HepG2 (cell line): ENCODE results near the gene TGM1. TPM values are rescaled to one million over a fixed set of nuclear protein-coding genes. Genes with fewer than 3 reads are reported as not detected.

Source experiments
- MXI1 ChIP-seq: IDR thresholded peaks from 3 replicates; pipeline ENCODE4 v1.6.1; 2012; ENCODE audit warnings: low read depth, low read length, inconsistent platforms, borderline replicate concordance
- NFRKB ChIP-seq: fragments of 450-650 bp; IDR thresholded peaks from 2 replicates; pipeline ENCODE4 v1.6.1; 2017
- SOX13 ChIP-seq, 3 experiments: fragments of 450-650 bp in 1 of 3; sonication (generic) in 1 of 3; formaldehyde crosslinking in 1 of 3; IDR thresholded peaks in 2 of 3; conservative IDR thresholded peaks in 1 of 3; 2 replicates each; pipeline versions ENCODE4 v1.5.0 to v1.6.1; 2016 to 2020; ENCODE audit warnings: antibody characterized with exemption in 1 of 3, mild to moderate bottlenecking in 1 of 3, missing compliant biosample characterization in 1 of 3, missing genetic modification reagents in 1 of 3, moderate library complexity in 1 of 3
- SSRP1 ChIP-seq: IDR thresholded peaks from 2 replicates; pipeline ENCODE4 v1.6.1; 2016; ENCODE audit warnings: control low read depth
- TARDBP ChIP-seq: sonication (generic); formaldehyde crosslinking; IDR thresholded peaks from 2 replicates; pipeline ENCODE4 v1.8.0; 2022; ENCODE audit warnings: mild to moderate bottlenecking, missing genetic modification reagents
- TEAD3 ChIP-seq: optimal IDR thresholded peaks from 2 replicates; pipeline ENCODE3; 2016; ENCODE audit warnings: borderline replicate concordance
- ZFP36L1 ChIP-seq: sonication (generic); formaldehyde crosslinking; IDR thresholded peaks from 2 replicates; pipeline ENCODE4 v1.8.0; 2022; ENCODE audit warnings: mild to moderate bottlenecking, missing genetic modification reagents, moderate library complexity
- ZNF3 ChIP-seq: IDR thresholded peaks from 2 replicates; pipeline ENCODE4 v1.7.0; 2017; ENCODE audit warnings: inconsistent platforms
- ZNF550 ChIP-seq: sonication (generic); formaldehyde crosslinking; IDR thresholded peaks from 2 replicates; pipeline ENCODE4 v1.4.0; 2020; ENCODE audit warnings: mild to moderate bottlenecking, missing genetic modification reagents, borderline replicate concordance
- ZNF674 ChIP-seq: sonication (generic); formaldehyde crosslinking; IDR thresholded peaks from 2 replicates; pipeline ENCODE4 v1.5.0; 2020; ENCODE audit warnings: low read depth, mild to moderate bottlenecking, missing genetic modification reagents
- polyA plus RNA-seq, 8 experiments: library from polyadenylated mRNA; depleted of rRNA in 3 of 8; stranded (reverse) in 7 of 8; unstranded in 1 of 8; fragments of >200 nt; fragmentation: Illumina TruSeq in 4 of 8; extraction: Trizol in 4 of 8; gene quantifications; 2 replicates each; pipeline versions ENCODE4 v1.2.1 to v1.2.3, GENCODE V29; 2011 to 2016; ENCODE audit warnings: low read depth in 4 of 8, missing spikeins in 1 of 8, mixed read lengths in 1 of 8; ENCODE audit not compliant: insufficient read depth in 1 of 8
- total RNA-seq, 5 experiments: library from RNA; depleted of rRNA; stranded (reverse); fragments of >200 nt; fragmentation: Illumina TruSeq; extraction: Trizol; gene quantifications; 2 replicates each; pipeline ENCODE4 v1.2.3, GENCODE V29; 2016; ENCODE audit warnings: low read depth in 1 of 5
- TF ChIP-seq, protein P1 (sequence below): sonication (generic); formaldehyde crosslinking; IDR thresholded peaks from 2 replicates; pipeline ENCODE4 v1.4.0; 2020; ENCODE audit warnings: missing genetic modification reagents
- TF ChIP-seq, protein P2 (sequence below): sonication (generic); formaldehyde crosslinking; IDR thresholded peaks from 2 replicates; pipeline ENCODE4 v1.4.0; 2020; ENCODE audit warnings: mild to moderate bottlenecking, missing genetic modification reagents
- TF ChIP-seq, protein P3 (sequence below): IDR thresholded peaks from 2 replicates; pipeline ENCODE4 v1.6.1; 2018; ENCODE audit warnings: missing genetic modification reagents
- TF ChIP-seq, protein P4 (sequence below), 2 experiments: sonication (generic) in 1 of 2; formaldehyde crosslinking in 1 of 2; IDR thresholded peaks; 2 replicates each; pipeline versions ENCODE4 v1.4.0 to v1.6.1; 2018 to 2020; ENCODE audit warnings: missing genetic modification reagents in 2 of 2, borderline replicate concordance in 1 of 2, low read depth in 1 of 2, mild to moderate bottlenecking in 1 of 2, missing biosample characterization in 1 of 2
- TF ChIP-seq, protein P5 (sequence below): sonication (generic); formaldehyde crosslinking; IDR thresholded peaks from 2 replicates; pipeline ENCODE4 v1.4.0; 2020; ENCODE audit warnings: mild to moderate bottlenecking, missing genetic modification reagents

TGM1 gene
- total and polyA plus RNA-seq, 2 of the 13 experiments (the other 11 are each of a cell fraction or from before 2014, with no cell fraction given) = 3.2 to 10.6 TPM

DNA sequence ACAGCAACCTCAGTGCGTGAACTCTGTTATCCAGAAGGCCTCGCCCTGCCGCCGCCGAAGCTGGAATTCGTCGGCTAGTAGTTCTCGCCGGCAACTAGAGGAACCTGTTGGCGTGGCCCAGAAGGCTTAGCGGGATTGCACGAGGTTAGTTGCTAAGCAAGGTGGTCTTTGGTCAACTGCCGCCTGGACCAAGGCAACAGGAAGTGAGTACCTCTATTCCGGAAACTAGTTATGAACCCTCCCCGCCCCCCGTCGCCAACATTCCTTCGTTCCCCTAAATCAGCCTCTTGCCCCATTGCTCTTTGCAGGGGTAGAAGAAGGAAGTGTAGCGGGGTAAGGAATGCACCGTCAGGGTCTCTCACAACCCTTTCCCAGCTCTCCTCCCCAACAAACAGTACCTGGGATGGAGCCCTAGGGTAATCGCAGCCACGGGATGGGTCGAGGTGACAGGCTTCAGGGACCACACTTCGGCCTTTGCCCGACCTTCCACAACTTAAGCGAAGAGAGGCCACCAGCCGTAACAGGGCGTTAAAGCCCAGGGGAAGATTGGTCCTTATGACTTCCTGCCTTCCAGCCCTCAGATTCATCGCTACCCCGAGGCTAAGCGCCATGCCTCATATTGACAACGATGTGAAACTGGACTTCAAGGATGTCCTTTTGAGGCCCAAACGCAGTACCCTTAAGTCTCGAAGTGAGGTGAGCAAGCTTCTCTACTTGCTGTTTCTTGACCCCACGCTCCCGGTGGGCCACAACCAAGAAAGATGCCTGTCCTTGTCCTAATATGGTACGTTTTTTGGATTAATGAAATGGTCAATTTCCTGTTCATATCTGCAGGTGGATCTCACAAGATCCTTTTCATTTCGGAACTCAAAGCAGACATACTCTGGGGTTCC lies 30.1 kb downstream of the TGM1 start, which contains the start of gene GMPR2 (continued):
- TF ChIP-seq, protein P1, sequence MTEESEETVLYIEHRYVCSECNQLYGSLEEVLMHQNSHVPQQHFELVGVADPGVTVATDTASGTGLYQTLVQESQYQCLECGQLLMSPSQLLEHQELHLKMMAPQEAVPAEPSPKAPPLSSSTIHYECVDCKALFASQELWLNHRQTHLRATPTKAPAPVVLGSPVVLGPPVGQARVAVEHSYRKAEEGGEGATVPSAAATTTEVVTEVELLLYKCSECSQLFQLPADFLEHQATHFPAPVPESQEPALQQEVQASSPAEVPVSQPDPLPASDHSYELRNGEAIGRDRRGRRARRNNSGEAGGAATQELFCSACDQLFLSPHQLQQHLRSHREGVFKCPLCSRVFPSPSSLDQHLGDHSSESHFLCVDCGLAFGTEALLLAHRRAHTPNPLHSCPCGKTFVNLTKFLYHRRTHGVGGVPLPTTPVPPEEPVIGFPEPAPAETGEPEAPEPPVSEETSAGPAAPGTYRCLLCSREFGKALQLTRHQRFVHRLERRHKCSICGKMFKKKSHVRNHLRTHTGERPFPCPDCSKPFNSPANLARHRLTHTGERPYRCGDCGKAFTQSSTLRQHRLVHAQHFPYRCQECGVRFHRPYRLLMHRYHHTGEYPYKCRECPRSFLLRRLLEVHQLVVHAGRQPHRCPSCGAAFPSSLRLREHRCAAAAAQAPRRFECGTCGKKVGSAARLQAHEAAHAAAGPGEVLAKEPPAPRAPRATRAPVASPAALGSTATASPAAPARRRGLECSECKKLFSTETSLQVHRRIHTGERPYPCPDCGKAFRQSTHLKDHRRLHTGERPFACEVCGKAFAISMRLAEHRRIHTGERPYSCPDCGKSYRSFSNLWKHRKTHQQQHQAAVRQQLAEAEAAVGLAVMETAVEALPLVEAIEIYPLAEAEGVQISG (CRISPR knock-in tag) = peak; percentile 84
- TF ChIP-seq NFRKB (no peak), ZNF674 (CRISPR knock-in tag) (no peak), ZNF550 (CRISPR knock-in tag) (peak; percentile 79; the same call in 1 of the 2 replicates), TEAD3 (CRISPR knock-in tag) (peak; percentile 82), TARDBP (CRISPR knock-in tag) (peak; percentile 84), MXI1 (peak; percentile 27; the same call in 2 of the 3 replicates), ZFP36L1 (CRISPR knock-in tag) (peak; percentile 89; the same call in 1 of the 2 replicates), SSRP1 (no peak; the same call in 1 of the 2 replicates), ZNF3 (CRISPR knock-in tag) (peak; percentile 32; the same call in 1 of the 2 replicates), SOX13 (IDR thresholded peaks at IDR 0.05) (no peak), SOX13 (CRISPR knock-in tag; conservative IDR thresholded peaks at IDR 0.05 in 1 of 2, IDR thresholded peaks at IDR 0.05 in 1 of 2) (peak in 1 of 2 experiments; percentile 45; a peak in 2 of 4 replicates)
- TF ChIP-seq, protein P2, sequence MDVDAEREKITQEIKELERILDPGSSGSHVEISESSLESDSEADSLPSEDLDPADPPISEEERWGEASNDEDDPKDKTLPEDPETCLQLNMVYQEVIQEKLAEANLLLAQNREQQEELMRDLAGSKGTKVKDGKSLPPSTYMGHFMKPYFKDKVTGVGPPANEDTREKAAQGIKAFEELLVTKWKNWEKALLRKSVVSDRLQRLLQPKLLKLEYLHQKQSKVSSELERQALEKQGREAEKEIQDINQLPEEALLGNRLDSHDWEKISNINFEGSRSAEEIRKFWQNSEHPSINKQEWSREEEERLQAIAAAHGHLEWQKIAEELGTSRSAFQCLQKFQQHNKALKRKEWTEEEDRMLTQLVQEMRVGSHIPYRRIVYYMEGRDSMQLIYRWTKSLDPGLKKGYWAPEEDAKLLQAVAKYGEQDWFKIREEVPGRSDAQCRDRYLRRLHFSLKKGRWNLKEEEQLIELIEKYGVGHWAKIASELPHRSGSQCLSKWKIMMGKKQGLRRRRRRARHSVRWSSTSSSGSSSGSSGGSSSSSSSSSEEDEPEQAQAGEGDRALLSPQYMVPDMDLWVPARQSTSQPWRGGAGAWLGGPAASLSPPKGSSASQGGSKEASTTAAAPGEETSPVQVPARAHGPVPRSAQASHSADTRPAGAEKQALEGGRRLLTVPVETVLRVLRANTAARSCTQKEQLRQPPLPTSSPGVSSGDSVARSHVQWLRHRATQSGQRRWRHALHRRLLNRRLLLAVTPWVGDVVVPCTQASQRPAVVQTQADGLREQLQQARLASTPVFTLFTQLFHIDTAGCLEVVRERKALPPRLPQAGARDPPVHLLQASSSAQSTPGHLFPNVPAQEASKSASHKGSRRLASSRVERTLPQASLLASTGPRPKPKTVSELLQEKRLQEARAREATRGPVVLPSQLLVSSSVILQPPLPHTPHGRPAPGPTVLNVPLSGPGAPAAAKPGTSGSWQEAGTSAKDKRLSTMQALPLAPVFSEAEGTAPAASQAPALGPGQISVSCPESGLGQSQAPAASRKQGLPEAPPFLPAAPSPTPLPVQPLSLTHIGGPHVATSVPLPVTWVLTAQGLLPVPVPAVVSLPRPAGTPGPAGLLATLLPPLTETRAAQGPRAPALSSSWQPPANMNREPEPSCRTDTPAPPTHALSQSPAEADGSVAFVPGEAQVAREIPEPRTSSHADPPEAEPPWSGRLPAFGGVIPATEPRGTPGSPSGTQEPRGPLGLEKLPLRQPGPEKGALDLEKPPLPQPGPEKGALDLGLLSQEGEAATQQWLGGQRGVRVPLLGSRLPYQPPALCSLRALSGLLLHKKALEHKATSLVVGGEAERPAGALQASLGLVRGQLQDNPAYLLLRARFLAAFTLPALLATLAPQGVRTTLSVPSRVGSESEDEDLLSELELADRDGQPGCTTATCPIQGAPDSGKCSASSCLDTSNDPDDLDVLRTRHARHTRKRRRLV (CRISPR knock-in tag) = no peak; the same call in none of the 2 replicates
- TF ChIP-seq, protein P3, sequence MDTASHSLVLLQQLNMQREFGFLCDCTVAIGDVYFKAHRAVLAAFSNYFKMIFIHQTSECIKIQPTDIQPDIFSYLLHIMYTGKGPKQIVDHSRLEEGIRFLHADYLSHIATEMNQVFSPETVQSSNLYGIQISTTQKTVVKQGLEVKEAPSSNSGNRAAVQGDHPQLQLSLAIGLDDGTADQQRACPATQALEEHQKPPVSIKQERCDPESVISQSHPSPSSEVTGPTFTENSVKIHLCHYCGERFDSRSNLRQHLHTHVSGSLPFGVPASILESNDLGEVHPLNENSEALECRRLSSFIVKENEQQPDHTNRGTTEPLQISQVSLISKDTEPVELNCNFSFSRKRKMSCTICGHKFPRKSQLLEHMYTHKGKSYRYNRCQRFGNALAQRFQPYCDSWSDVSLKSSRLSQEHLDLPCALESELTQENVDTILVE (CRISPR knock-in tag) = peak; percentile 48
- TF ChIP-seq, protein P4, sequence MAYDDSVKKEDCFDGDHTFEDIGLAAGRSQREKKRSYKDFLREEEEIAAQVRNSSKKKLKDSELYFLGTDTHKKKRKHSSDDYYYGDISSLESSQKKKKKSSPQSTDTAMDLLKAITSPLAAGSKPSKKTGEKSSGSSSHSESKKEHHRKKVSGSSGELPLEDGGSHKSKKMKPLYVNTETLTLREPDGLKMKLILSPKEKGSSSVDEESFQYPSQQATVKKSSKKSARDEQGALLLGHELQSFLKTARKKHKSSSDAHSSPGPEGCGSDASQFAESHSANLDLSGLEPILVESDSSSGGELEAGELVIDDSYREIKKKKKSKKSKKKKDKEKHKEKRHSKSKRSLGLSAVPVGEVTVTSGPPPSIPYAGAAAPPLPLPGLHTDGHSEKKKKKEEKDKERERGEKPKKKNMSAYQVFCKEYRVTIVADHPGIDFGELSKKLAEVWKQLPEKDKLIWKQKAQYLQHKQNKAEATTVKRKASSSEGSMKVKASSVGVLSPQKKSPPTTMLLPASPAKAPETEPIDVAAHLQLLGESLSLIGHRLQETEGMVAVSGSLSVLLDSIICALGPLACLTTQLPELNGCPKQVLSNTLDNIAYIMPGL (CRISPR knock-in tag; IDR thresholded peaks at IDR 0.05; ENCODE audit: borderline replicate concordance in 1 of 2, low read depth in 1 of 2) = peak; percentile 69 to 82
- TF ChIP-seq, protein P5, sequence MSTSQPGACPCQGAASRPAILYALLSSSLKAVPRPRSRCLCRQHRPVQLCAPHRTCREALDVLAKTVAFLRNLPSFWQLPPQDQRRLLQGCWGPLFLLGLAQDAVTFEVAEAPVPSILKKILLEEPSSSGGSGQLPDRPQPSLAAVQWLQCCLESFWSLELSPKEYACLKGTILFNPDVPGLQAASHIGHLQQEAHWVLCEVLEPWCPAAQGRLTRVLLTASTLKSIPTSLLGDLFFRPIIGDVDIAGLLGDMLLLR = peak; percentile 82
